IPS DF 6.9 (cell line): ENCODE results near the gene UNC93A.
"Not testable (repeated sequence)": the region's sequence is repeated elsewhere in the genome, so short reads cannot be mapped to it uniquely, and the experiment has no call there.

ENCODE experiments used
- DNase-seq: peaks from one replicate; pipeline ENCODE4 v3.0.0-alpha.2; 2013; ENCODE audit warnings: low read depth, low spot score
- H3K27ac ChIP-seq: one replicate; pipeline ENCODE4 v1.5.1; 2013; ENCODE audit warnings: low read length, control low read depth
- H3K27me3 ChIP-seq: 2 replicates; pipeline ENCODE4 v1.6.1; 2013; ENCODE audit warnings: mild to moderate bottlenecking, low read length; ENCODE audit not compliant: control insufficient read depth, insufficient read depth
- H3K36me3 ChIP-seq: 2 replicates; pipeline ENCODE4 v1.6.1; 2013; ENCODE audit warnings: low read length; ENCODE audit not compliant: control insufficient read depth, insufficient read depth
- H3K4me1 ChIP-seq: 2 replicates; pipeline ENCODE4 v1.6.1; 2013; ENCODE audit warnings: low read length; ENCODE audit not compliant: control insufficient read depth, insufficient read depth
- H3K4me3 ChIP-seq: 2 replicates; pipeline ENCODE4 v1.5.1; 2013; ENCODE audit warnings: mild to moderate bottlenecking, low read length
- H3K9me3 ChIP-seq: 2 replicates; pipeline ENCODE4 v1.6.1; 2013; ENCODE audit warnings: low read length, inconsistent platforms; ENCODE audit not compliant: control insufficient read depth, insufficient read depth
- WGBS: extraction: QIAGEN DNeasy Blood & Tissue Kit; methylation state at CpG from one replicate; pipeline ENCODE4 v1.1.7; 2013; ENCODE audit warnings: mixed read lengths, missing lambda C conversion rate; ENCODE audit not compliant: insufficient read length, insufficient coverage; 5-methylcytosine and 5-hydroxymethylcytosine counted together

Gene UNC93A

DNA sequence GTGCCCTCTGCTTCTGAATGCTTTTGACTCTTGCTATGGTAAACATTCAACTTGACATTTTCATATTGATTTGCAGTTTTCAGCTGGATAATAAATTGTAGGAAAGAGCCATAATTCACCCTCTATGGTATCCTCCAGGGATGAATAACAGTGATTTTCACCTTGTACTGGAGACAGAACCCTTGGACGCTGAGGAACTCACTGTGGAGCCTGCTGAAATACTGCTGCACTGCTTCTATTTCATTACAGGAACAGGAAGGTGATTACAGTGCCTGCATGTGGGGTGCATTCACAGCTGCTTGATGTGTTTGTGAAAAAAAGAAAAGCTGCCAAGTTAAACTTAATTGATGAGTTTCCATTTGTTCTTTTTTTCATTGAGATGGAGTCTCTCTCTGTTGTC lies 70.1 kb downstream of the UNC93A start:
- WGBS, result no CpG with 5 or more reads among the region's 1 CpG
- not testable (repeated sequence) for H3K27me3 ChIP-seq, DNase-seq

More for the DNA sequence above, 70.1 kb downstream of the UNC93A start:
- not testable (repeated sequence) for H3K4me3 ChIP-seq, H3K36me3 ChIP-seq, H3K27ac ChIP-seq, H3K4me1 ChIP-seq, H3K9me3 ChIP-seq
